GM12864 (cell line): ENCODE results near the gene UBL4A.

Experiments
- DNase-seq: peaks from one replicate; pipeline ENCODE4 v3.0.0-alpha.2; 2011; ENCODE audit warnings: low read depth
- H3K4me3 ChIP-seq: 2 replicates; pipeline ENCODE4 v1.5.1; 2011; ENCODE audit warnings: mild to moderate bottlenecking, low read depth, low read length, control low read depth
- TF ChIP-seq, protein P1 (sequence below): IDR thresholded peaks from 2 replicates; pipeline ENCODE4 v1.5.1; 2011; ENCODE audit warnings: low read depth, mild to moderate bottlenecking, moderate library complexity, low read length, control low read depth, inconsistent platforms; ENCODE audit errors: missing control alignments

The UBL4A gene

GRCh38 chrX:154443992-154444754 is 42.2 kb downstream of the UBL4A start, which contains the start of gene FAM50A:
TSS of gene FAM50A (plus strand) at chrX:154444141. CDS start at chrX:154444236, 95 bp downstream.
- TF ChIP-seq, protein P1, sequence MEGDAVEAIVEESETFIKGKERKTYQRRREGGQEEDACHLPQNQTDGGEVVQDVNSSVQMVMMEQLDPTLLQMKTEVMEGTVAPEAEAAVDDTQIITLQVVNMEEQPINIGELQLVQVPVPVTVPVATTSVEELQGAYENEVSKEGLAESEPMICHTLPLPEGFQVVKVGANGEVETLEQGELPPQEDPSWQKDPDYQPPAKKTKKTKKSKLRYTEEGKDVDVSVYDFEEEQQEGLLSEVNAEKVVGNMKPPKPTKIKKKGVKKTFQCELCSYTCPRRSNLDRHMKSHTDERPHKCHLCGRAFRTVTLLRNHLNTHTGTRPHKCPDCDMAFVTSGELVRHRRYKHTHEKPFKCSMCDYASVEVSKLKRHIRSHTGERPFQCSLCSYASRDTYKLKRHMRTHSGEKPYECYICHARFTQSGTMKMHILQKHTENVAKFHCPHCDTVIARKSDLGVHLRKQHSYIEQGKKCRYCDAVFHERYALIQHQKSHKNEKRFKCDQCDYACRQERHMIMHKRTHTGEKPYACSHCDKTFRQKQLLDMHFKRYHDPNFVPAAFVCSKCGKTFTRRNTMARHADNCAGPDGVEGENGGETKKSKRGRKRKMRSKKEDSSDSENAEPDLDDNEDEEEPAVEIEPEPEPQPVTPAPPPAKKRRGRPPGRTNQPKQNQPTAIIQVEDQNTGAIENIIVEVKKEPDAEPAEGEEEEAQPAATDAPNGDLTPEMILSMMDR, result no peak
- DNase-seq, result no peak
- H3K4me3 ChIP-seq, result peak within 1 kb of the TSS; percentile 82

GRCh38 chrX:154443479-154443910 is 42.9 kb downstream of the UBL4A start:
- TF ChIP-seq, protein P1, result no peak
- DNase-seq, result no peak
- H3K4me3 ChIP-seq, result peak overlapping the region; percentile 39

GRCh38 chrX:154441984-154442707 is 44.3 kb downstream of the UBL4A start:
- no peak overlapping the region for H3K4me3 ChIP-seq
- TF ChIP-seq, protein P1, result no peak
- DNase-seq, result no peak

- no peak overlapping the region for H3K4me3 ChIP-seq
- DNase-seq, result no peak
- TF ChIP-seq, protein P1, result no peak
Measured at GRCh38 chrX:154441564-154441963, 44.9 kb downstream of the UBL4A start.

DNA sequence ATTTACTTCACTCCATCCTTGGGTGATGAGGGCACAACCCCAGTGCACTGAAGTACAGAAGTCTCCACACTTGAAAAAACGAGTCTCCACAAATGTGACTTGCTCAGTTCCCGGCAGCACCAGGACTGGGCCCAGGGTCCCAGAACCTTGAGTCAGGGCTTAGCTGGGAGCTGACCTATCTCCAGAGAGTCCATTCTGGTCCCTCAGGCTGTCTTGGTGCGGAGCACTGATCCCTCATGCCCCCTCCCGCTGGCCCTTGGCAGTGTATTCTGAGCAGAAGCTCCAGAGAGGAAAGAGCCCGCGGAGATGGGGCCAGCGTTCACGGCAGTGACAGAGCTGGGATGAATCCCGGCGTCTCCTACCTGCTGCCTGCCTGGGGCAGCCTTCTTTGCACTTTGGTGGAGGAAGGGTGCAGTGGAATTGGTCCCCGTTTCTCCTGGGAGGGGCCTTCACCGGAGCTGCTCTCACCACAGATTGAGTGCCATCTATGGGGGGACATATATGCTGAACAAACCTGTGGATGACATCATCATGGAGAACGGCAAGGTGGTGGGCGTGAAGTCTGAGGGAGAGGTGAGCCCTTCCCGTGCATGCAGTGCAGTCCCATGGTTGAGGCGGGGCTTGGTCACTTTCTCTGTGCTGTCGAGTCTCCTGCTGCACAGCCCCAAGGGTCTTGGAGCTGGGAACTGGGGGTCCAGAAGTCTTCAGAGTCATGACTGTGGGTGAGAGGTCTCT is 45.6 kb downstream of the UBL4A start:
- no peak for DNase-seq
- no peak overlapping the region for H3K4me3 ChIP-seq
- TF ChIP-seq, protein P1, result no peak

GRCh38 chrX:154439841-154440240 is 46.6 kb downstream of the UBL4A start:
- no peak for DNase-seq
- TF ChIP-seq, protein P1, result no peak
- H3K4me3 ChIP-seq, result no peak overlapping the region
